Dendritic cell treated with granulocyte-macrophage colony-stimulating factor and Interleukin-4, amounts not matched to agents 40 ng/mL and 50 ng/mL, for 4 days (primary cell): ENCODE results near the gene KHDC1L.
"Not testable (repeated sequence)": the region's sequence is repeated elsewhere in the genome, so short reads cannot be mapped to it uniquely, and the experiment has no call there.

Experiments used
- H3K27ac Mint-ChIP-seq: one replicate; pipeline ENCODE4 v1.8.0; 2022; ENCODE audit warnings: mild to moderate bottlenecking, mixed read lengths
- H3K27me3 Mint-ChIP-seq: one replicate; pipeline ENCODE4 v1.8.0; 2022; ENCODE audit warnings: mild to moderate bottlenecking, mixed read lengths
- H3K36me3 Mint-ChIP-seq: one replicate; pipeline ENCODE4 v1.8.0; 2022; ENCODE audit warnings: low read depth, mixed read lengths
- H3K4me1 Mint-ChIP-seq: one replicate; pipeline ENCODE4 v1.8.0; 2022; ENCODE audit warnings: low read depth, mixed read lengths
- H3K4me3 Mint-ChIP-seq: one replicate; pipeline ENCODE4 v1.8.0; 2022; ENCODE audit warnings: mild to moderate bottlenecking, moderate library complexity, mixed read lengths
- H3K9me3 Mint-ChIP-seq: one replicate; pipeline ENCODE4 v1.8.0; 2022; ENCODE audit warnings: mixed read lengths
- intact Hi-C: fragments of 100-400 bp; cut with micrococcal nuclease; formaldehyde crosslinking; loops from one replicate; pipeline ENCODE4 v1.15.0; 2022

KHDC1L gene

GRCh38 chr6:73234733-73235132 is 9.4 kb upstream of the KHDC1L start:
- Mint-ChIP-seq H3K36me3 (no peaks in the 10 kb centered on the region), H3K4me1 (peaks cover 9% of the 10 kb centered on the region), H3K27ac (no peak overlapping the region), H3K4me3 (no peak overlapping the region), H3K27me3 (no peaks in the 10 kb centered on the region), H3K9me3 (no peaks in the 10 kb centered on the region)
- intact Hi-C loops, result no loop called here

DNA sequence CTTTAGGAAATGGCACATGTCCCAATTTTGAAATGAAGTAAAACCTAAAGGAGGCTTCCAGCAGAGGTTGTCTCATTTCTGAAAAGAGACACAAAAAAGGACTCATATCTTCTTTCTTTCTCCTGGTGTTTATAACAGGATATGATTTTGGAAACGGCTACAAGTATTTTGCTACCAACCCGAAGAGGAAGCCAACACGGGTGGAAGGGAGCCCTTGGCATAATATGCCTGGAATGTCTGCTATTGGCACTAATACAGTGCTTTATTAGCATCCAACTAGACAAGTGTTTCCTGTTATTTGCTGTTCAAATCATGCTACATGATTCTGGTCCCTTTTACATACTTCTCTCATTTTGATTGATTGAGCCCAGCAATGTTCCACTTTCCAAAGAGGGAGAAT is 8.7 kb upstream of the KHDC1L start:
- intact Hi-C loops, H3K27me3 Mint-ChIP-seq, H3K4me3 Mint-ChIP-seq, H3K4me1 Mint-ChIP-seq, H3K36me3 Mint-ChIP-seq, H3K27ac Mint-ChIP-seq, H3K9me3 Mint-ChIP-seq: not testable (repeated sequence)

- intact Hi-C loops, result no loop called here
- no peak overlapping the region for H3K27ac Mint-ChIP-seq
- no peak overlapping the region for H3K4me3 Mint-ChIP-seq
- no peaks in the 10 kb centered on the region for H3K36me3 Mint-ChIP-seq
- H3K9me3 Mint-ChIP-seq, result no peaks in the 10 kb centered on the region
- no peaks in the 10 kb centered on the region for H3K27me3 Mint-ChIP-seq
- peaks cover 9% of the 10 kb centered on the region for H3K4me1 Mint-ChIP-seq
Measured at GRCh38 chr6:73233048-73233447, 7.8 kb upstream of the KHDC1L start.

- Mint-ChIP-seq H3K4me1 (peaks cover 9% of the 10 kb centered on the region), H3K4me3 (no peak overlapping the region), H3K36me3 (no peaks in the 10 kb centered on the region), H3K9me3 (no peaks in the 10 kb centered on the region), H3K27ac (no peak overlapping the region), H3K27me3 (no peaks in the 10 kb centered on the region)
- intact Hi-C loops, result no loop called here
Measured at GRCh38 chr6:73231986-73232391, 6.7 kb upstream of the KHDC1L start.

GRCh38 chr6:73227606-73228255 is 2.4 kb upstream of the KHDC1L start:
- Mint-ChIP-seq H3K27ac (no peak overlapping the region), H3K4me1 (peaks cover 9% of the 10 kb centered on the region), H3K9me3 (peaks cover 9% of the 10 kb centered on the region), H3K36me3 (no peaks in the 10 kb centered on the region), H3K4me3 (no peak overlapping the region), H3K27me3 (no peaks in the 10 kb centered on the region)
- intact Hi-C loops, result no loop called here

GRCh38 chr6:73216859-73217258 is 8.4 kb downstream of the KHDC1L start:
- Mint-ChIP-seq H3K27me3 (no peaks in the 10 kb centered on the region), H3K27ac (no peak overlapping the region), H3K36me3 (no peaks in the 10 kb centered on the region), H3K9me3 (no peaks in the 10 kb centered on the region), H3K4me1 (no peaks in the 10 kb centered on the region), H3K4me3 (no peak overlapping the region)
- intact Hi-C loops, result no loop called here

- no peaks in the 10 kb centered on the region for H3K9me3 Mint-ChIP-seq
- intact Hi-C loops, result no loop called here
- no peak overlapping the region for H3K27ac Mint-ChIP-seq
- H3K36me3 Mint-ChIP-seq, result no peaks in the 10 kb centered on the region
- H3K4me1 Mint-ChIP-seq, result no peaks in the 10 kb centered on the region
- H3K27me3 Mint-ChIP-seq, result no peaks in the 10 kb centered on the region
- no peak overlapping the region for H3K4me3 Mint-ChIP-seq
Measured at GRCh38 chr6:73209117-73209516, 16.2 kb downstream of the KHDC1L start.

DNA sequence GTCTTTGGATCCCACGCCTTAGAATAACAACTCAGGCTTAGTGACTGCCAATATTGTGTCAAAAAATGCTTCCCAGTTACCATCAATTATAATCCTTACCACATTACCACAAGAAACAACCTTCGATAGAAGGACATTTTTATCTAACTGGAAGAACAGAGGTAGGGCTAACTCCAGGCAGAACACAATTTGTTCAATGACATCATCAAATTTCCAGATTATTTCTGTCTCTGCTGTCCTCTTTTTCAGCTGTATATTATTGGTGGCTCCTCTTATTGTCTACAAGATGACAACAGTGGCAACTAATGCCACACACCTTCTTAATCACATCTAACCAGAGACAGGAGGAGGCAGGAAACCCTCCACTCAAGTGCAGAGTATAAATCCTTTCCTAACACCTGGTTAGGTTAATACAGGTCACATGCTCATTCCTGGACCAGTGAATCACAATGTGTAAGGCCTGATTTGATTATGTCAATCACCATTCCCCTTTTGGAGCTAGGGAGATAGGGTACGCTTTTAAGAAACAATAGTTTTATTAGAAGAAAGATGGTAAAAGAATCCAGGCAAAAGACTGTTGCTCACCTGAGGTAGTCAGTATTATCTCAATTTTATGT is 18.0 kb downstream of the KHDC1L start:
- Mint-ChIP-seq H3K27ac (no peak overlapping the region), H3K4me1 (no peaks in the 10 kb centered on the region), H3K4me3 (no peak overlapping the region), H3K27me3 (no peaks in the 10 kb centered on the region), H3K36me3 (no peaks in the 10 kb centered on the region), H3K9me3 (no peaks in the 10 kb centered on the region)
- intact Hi-C loops, result no loop called here

DNA sequence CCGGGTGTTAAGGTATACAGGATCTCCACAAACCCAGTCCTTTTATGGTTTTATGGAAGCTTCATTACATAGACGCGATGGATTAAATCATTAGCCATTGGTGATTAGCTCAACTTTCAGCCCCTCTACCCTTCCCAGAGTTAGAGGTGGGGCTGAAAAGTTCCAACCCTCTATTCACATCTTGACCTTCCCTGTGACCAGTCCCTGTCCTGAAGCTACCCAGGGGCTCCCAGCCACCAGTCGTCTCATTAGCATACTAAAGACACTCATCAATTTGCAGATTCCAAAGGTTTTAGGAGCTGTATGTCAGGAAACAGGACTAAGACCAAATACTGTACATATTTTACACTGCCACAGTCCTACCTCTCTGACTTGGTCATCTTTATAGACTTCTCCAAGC is 21.0 kb downstream of the KHDC1L start:
- no peaks in the 10 kb centered on the region for H3K9me3 Mint-ChIP-seq
- H3K4me1 Mint-ChIP-seq, result no peaks in the 10 kb centered on the region
- no peak overlapping the region for H3K4me3 Mint-ChIP-seq
- no peaks in the 10 kb centered on the region for H3K36me3 Mint-ChIP-seq
- no peaks in the 10 kb centered on the region for H3K27me3 Mint-ChIP-seq
- H3K27ac Mint-ChIP-seq, result no peak overlapping the region
- intact Hi-C loops, result no loop called here

DNA sequence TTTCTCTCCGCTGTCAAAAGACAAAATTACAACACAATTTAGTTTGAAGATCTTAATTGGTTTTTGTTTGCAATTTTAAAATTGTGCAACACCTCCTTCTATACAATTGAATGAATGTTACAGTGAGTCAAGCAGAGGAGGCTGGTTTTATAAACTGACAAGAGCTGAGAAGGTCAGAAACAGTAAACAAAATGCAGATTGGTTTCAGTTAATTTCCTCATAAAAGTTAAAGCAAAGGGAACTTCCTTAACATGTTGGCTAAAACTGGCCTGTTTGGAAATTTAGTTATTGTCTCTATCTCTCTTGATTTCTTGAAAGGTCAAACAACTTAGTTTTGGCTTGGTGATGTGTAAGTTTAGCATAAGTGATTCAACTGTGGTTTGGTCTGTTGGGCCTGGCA is 22.2 kb downstream of the KHDC1L start:
- H3K27me3 Mint-ChIP-seq, result no peaks in the 10 kb centered on the region
- no peaks in the 10 kb centered on the region for H3K4me1 Mint-ChIP-seq
- H3K9me3 Mint-ChIP-seq, result no peaks in the 10 kb centered on the region
- intact Hi-C loops, result no loop called here
- no peaks in the 10 kb centered on the region for H3K36me3 Mint-ChIP-seq
- H3K27ac Mint-ChIP-seq, result no peak overlapping the region
- no peak overlapping the region for H3K4me3 Mint-ChIP-seq

DNA sequence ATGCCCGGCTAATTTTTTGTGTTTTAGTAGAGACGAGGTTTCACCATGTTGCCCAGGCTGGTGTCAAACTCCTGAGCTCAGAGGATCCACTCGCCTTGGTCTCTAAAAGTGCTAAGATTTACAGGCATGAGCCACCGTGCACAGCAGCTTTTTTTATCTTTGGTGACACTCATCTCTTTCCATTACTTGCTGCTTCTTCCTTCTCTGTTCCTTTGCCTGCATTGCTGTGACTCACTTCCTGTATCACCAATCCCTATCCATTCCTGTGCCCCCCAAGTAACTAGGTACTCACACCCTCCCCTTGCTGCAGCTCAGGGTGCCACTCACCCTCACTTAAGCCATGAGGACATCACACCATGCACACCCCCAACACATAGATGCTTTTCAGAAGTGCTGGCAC is 24.6 kb downstream of the KHDC1L start:
- no peaks in the 10 kb centered on the region for H3K4me1 Mint-ChIP-seq
- intact Hi-C loops, result no loop called here
- no peaks in the 10 kb centered on the region for H3K9me3 Mint-ChIP-seq
- H3K36me3 Mint-ChIP-seq, result no peaks in the 10 kb centered on the region
- H3K27ac Mint-ChIP-seq, result no peak overlapping the region
- no peaks in the 10 kb centered on the region for H3K27me3 Mint-ChIP-seq
- no peak overlapping the region for H3K4me3 Mint-ChIP-seq

- H3K36me3 Mint-ChIP-seq, result no peaks in the 10 kb centered on the region
- no peak overlapping the region for H3K27ac Mint-ChIP-seq
- no peaks in the 10 kb centered on the region for H3K9me3 Mint-ChIP-seq
- no peaks in the 10 kb centered on the region for H3K27me3 Mint-ChIP-seq
- no peak overlapping the region for H3K4me3 Mint-ChIP-seq
- no peaks in the 10 kb centered on the region for H3K4me1 Mint-ChIP-seq
- intact Hi-C loops, result no loop called here
Measured at GRCh38 chr6:73200247-73200646, 25.0 kb downstream of the KHDC1L start.

- Mint-ChIP-seq H3K36me3 (no peaks in the 10 kb centered on the region), H3K9me3 (no peaks in the 10 kb centered on the region), H3K4me3 (no peak overlapping the region), H3K4me1 (no peaks in the 10 kb centered on the region), H3K27me3 (no peaks in the 10 kb centered on the region), H3K27ac (no peak overlapping the region)
- intact Hi-C loops, result no loop called here
Measured at GRCh38 chr6:73194744-73195143, 30.6 kb downstream of the KHDC1L start.

DNA sequence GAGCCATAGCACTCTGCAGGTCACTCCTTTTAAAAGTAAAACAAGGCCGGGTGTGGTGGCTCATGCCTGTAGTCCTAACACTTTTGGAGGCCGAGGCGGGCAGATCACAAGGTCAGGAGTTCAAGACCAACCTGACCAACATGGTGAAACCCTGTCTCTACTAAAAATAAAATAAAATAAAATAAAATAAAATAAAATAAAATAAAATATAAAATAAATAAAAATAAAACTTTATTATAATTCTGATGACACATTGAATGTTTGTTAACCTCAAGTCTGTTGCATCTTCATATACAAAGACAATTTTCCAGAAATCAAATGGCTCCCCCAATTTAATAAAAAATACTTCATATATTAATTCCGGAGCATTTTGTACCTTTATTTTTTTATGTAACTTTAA is 32.0 kb downstream of the KHDC1L start:
- H3K36me3 Mint-ChIP-seq, H3K4me1 Mint-ChIP-seq, H3K9me3 Mint-ChIP-seq, intact Hi-C loops, H3K27me3 Mint-ChIP-seq, H3K4me3 Mint-ChIP-seq, H3K27ac Mint-ChIP-seq: not testable (repeated sequence)

- Mint-ChIP-seq H3K27me3 (no peaks in the 10 kb centered on the region), H3K36me3 (no peaks in the 10 kb centered on the region), H3K4me1 (no peaks in the 10 kb centered on the region), H3K9me3 (no peaks in the 10 kb centered on the region), H3K27ac (no peak overlapping the region), H3K4me3 (no peak overlapping the region)
- intact Hi-C loops, result no loop called here
Measured at GRCh38 chr6:73182021-73182607, 43.2 kb downstream of the KHDC1L start.
